ENCODE data around the gene DIS3L2. TPM values are rescaled to one million over a fixed set of nuclear protein-coding genes. Genes with fewer than 3 reads are reported as not detected.

DIS3L2 gene
- total and polyA plus RNA-seq, 10 donors: 9.1 to 59.8 (median 35.4) TPM

GRCh38 chr2:232339121-232340081 is 377.9 kb downstream of the DIS3L2 start:
- no peaks in the 10 kb centered on the region for H3K9me3 ChIP-seq
- 84 to 92% (median 87%) methylated on average over 21 to 23 of the region's 23 CpGs for WGBS, 5 donors
- no peaks in the 10 kb centered on the region for H3K4me1 ChIP-seq
- intact Hi-C loops (cut with DNase I; ENCODE audit: low total_unique reads): no loop called here
- H3K27me3 ChIP-seq (replicated peaks in 1 of 7): no peaks in the 10 kb centered on the region
- H3K36me3 ChIP-seq: peaks cover 0 to 31% (median 10%) of the 10 kb centered on the region in 6 donors
- H3K4me3 ChIP-seq: no peak overlapping the region
- DNase-seq: peak; percentile 59
- H3K27ac ChIP-seq: no peak overlapping the region
- TF ChIP-seq POLR2A (IDR thresholded peaks at IDR 0.05): no peak
- TF ChIP-seq CTCF (IDR thresholded peaks at IDR 0.05 in 8 of 11, conservative IDR thresholded peaks at IDR 0.05 in 3 of 11): no peak
- no peak for TF ChIP-seq POLR2AphosphoS5 (IDR thresholded peaks at IDR 0.05)

DNA sequence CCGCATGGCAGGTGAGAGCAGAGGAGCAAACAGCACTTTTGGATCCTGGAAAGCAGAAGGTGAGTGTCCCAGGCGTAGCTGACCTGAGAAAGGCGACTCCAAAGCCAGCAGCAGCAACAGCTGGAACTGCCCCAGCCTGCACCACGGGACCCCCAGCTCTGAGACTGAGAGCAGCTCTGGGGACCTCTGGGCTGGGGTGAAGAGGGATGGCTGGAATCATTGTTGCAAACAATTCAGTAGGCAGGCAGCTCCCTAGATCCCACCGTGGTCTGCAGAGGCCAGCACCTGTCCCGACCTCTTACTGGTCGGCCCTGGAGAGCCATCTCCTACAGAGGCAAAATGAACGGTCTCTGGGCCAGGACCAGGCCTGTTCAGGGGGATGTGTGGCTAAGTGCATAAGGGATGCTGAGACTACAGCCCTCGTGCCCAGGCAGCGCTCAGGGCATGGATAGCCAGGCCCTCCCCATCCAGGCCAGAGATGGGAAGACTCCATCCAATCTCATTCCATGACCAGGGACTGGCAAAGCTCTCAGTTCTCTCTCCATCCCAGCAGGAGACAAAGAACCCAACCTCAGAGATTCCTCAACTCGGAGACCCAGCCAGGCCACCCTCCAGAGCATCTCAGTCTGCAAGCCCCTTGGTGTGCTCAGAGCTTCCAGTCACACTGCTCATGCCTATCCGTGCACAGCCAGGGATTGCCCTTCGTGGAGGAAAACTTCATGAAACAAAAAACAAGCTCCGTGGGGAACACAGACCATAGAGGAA is 378.8 kb downstream of the DIS3L2 start:
- DNase-seq: peak; percentile 47
- Histone ChIP-seq H3K9me3 (no peaks in the 10 kb centered on the region), H3K4me1 (no peaks in the 10 kb centered on the region), H3K36me3 (peaks cover 0 to 22% (median 9%) of the 10 kb centered on the region in 6 donors), H3K27ac (no peak overlapping the region), H3K4me3 (no peak overlapping the region), H3K27me3 (replicated peaks in 1 of 7) (no peaks in the 10 kb centered on the region)
- 87 to 96% (median 94%) methylated on average over 9 to 14 of the region's 14 CpGs for WGBS, 5 donors
- no peak for TF ChIP-seq POLR2AphosphoS5 (IDR thresholded peaks at IDR 0.05)
- no peak for TF ChIP-seq CTCF (IDR thresholded peaks at IDR 0.05 in 8 of 11, conservative IDR thresholded peaks at IDR 0.05 in 3 of 11)
- no peak for TF ChIP-seq POLR2A (IDR thresholded peaks at IDR 0.05)
- intact Hi-C loops (cut with DNase I; ENCODE audit: low total_unique reads): no loop called here

DNA sequence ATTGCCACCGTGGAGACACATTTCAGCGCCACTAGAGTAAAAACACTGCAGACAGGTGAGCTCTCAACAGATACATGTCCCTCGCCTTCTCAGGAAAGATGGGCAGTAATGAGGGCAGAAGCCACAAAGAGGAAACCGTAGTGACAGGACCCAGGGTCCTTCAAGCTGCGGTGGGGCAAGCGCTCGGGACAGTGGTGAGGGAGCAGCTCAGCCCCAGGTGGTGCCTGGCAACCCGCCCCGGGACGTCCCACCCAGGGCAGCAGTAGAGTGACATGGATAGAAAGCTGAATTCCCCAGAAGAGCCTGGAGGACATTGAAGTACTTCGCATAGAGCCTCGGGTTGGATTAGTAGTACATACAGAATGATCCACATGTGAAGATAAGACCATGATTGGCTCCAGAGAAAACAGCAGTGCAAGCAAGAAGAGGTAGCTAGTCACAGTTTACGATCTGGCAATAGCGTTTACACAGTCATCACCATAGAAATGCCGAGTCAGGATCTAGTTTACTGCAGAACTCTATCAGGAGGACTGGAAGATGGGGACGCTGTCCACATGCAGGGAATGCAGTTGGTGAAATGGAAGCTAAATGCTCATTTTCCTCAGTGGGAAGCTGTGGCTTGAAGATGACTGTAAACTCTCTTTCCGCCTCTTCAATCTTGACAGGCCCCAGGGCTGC is 379.7 kb downstream of the DIS3L2 start:
- Histone ChIP-seq H3K27ac (no peak overlapping the region), H3K9me3 (no peaks in the 10 kb centered on the region), H3K36me3 (peaks cover 0 to 14% (median 7%) of the 10 kb centered on the region in 6 donors), H3K4me3 (no peak overlapping the region), H3K4me1 (no peaks in the 10 kb centered on the region), H3K27me3 (replicated peaks in 1 of 7) (no peaks in the 10 kb centered on the region)
- 89 to 95% (median 92%) methylated on average over 17 of the region's 17 CpGs for WGBS, 5 donors
- peak; percentile 44 for DNase-seq
- intact Hi-C loops (cut with DNase I; ENCODE audit: low total_unique reads): no loop called here
- TF ChIP-seq POLR2A (IDR thresholded peaks at IDR 0.05) (no peak), POLR2AphosphoS5 (IDR thresholded peaks at IDR 0.05) (no peak), CTCF (IDR thresholded peaks at IDR 0.05 in 8 of 11, conservative IDR thresholded peaks at IDR 0.05 in 3 of 11) (no peak)
